Kidney tubule cell (primary cell): ENCODE data around the gene BPTF.
"Not testable (repeated sequence)": the region's sequence is repeated elsewhere in the genome, so short reads cannot be mapped to it uniquely, and the experiment has no call there.

Source experiments
- DNase-seq: peaks from one replicate; pipeline ENCODE4 v3.0.0-alpha.2; 2018; ENCODE audit warnings: low spot score

BPTF gene

DNA sequence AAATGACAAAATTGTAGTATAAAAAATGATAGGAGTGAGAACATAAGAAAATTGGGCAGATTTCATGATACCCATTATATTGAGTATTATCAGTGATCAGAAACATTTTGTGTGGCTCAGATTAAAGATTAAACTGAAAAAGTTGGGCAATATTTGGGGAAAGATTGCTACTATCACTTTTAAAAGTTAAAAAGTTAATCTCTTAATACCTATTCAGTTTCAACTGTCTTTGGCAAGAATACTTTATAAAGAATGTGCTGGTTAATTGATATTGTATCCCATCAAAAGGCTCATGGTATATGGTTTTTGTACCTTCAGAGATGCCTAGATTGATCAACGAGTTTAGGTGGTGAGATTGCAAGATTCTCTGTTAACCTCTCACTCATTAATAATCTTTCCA, 55.8 kb downstream of the BPTF start:
- DNase-seq = no peak

DNA sequence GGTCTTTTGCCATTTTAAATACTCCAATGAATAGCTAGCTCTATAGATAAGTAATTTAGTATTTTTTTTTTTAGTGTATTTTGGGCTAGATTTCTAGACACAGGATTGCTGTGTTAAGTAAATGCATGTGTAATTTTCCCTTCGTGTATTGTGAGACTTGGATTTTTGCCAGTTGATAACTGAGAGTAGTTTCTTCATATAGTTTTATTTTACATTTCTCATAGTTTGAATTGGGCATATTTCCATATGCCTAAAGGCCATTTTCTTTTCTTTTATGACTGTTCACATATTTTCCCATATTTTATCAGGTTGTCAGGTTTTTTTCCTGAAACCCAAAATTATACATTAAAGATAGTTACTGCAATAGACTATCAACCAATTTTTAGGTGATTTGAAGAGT, 59.4 kb downstream of the BPTF start:
- no peak for DNase-seq

DNA sequence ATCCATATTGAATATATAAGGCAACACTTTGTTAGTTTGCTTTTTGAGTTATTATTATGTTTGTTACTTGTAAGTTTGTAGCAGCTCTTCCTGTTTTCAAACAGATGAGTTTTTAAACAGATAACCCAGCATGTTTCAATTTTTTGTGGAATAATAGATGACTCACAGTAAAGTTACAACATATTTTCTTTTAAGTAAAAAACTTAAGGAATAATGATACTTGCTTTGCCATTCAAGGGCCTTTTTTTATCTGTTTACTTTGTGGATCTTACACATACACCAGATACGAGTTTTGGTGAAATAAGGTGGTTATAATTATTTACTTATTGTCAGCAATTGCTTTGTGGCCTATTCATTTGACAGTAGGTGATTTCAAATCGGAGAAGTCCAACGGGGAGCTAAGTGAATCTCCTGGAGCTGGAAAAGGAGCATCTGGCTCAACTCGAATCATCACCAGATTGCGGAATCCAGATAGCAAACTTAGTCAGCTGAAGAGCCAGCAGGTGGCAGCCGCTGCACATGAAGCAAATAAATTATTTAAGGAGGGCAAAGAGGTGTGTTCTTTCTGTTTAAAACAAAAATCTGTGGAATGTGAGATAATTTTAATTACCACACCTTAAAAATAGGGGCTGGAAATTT, 66.3 kb downstream of the BPTF start:
- peak; percentile 22 for DNase-seq

DNA sequence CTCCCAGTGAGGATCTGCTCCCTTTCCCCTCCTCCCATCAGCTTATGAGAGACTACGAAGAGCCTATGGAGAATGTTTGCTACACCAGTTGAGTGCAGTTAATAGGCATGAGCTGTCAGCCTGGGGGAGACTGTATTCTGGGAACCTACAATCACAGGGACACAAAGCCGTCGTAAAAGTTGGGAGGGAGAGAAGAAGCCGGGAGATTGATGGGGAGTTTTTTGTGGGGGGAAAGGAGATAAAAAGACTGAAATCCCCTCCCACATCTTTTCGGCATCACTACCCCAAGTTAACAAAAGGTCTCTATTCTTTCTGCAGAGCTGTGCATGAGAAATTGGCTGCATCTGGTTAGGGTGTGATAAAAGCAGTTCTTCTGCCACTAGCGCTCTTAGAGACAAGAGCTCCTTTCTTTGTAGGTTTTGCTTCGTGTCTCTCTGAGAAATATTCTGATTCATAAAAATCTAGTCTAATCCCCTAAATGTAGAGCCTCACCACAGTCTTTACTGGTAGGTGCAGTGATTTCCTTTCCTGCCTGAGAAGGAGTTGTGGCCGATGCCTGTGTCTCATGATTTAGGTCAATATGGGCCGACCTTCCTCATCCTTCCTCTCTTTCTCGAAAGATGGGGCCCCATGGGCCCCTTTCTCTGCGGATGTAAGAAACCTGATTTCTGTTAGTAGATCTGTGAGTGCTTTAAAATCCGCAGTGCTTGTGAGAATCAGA, 77.4 kb downstream of the BPTF start:
- DNase-seq = no peak

DNA sequence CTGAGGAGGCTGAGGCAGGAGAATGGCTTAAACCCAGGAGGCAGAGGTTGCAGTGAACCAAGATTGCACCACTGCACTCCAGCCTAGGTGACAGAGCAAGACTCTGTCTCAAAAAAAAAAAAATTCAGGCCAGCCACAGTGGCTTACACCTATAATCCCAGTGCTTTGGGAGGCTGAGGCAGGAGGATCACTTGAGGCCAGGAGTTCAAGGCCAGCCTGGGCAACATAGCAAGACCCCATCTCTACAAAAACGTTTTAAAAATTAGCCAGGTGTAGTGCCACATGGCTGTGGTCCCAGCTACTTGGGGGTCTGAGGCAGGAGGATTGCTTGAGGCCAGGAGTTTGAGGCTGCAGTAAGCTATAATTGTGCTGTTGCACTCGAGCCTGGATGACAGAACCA, 80.0 kb downstream of the BPTF start:
- DNase-seq = not testable (repeated sequence)

DNA sequence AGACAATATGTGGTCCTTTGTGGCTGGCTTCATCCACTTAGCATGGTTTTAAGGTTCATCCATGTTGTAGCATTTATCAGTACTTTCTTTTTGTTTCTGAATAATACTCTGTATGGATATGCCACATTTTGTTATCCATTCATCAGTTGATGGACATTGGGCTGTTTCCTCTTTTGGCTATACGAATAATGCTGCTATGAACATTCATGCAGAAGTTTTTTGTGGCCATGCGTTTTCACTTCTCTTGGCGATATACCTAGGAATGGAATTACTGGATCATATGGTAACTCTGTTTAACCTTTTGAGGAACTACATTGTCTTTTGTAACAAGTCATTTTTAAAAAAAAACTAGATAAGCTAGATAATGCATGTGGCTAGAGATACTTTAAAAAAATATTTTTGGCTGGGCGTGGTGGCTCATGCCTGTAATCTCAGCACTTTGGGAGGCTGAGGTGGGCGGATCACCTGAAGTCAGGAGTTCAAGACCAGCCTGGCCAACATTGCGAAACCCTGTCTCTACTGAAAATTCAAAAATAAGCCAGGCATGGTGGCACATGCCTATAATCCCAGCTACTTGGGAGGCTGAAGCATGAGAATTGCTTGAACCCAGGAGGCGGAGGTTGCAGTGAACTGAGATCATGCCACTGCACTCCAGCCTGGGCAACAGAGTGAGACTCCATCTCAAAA, 85.0 kb downstream of the BPTF start:
- DNase-seq = not testable (repeated sequence)

DNA sequence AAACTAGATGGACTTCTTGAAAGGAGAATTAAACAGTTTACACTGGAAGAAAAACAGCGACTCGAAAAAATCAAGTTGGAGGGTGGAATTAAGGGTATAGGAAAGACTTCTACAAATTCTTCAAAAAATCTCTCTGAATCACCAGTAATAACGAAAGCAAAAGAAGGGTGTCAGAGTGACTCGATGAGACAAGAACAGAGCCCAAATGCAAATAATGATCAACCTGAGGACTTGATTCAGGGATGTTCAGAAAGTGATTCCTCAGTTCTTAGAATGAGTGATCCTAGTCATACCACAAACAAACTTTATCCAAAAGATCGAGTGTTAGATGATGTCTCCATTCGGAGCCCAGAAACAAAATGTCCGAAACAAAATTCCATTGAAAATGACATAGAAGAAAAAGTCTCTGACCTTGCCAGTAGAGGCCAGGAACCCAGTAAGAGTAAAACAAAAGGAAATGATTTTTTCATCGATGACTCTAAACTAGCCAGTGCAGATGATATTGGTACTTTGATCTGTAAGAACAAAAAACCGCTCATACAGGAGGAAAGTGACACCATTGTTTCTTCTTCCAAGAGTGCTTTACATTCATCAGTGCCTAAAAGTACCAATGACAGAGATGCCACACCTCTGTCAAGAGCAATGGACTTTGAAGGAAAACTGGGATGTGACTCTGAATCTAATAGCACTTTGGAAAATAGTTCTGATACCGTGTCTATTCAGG, 85.9 kb downstream of the BPTF start:
- DNase-seq = no peak

DNA sequence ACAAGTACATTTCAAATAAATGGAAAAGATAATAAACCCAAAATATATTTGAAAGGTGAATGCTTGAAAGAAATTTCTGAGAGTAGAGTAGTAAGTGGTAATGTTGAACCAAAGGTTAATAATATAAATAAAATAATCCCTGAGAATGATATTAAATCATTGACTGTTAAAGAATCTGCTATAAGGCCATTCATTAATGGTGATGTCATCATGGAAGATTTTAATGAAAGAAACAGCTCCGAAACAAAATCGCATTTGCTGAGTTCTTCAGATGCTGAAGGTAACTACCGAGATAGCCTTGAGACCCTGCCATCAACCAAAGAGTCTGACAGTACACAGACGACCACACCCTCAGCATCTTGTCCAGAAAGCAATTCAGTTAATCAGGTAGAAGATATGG, 86.8 kb downstream of the BPTF start:
- DNase-seq = no peak

DNA sequence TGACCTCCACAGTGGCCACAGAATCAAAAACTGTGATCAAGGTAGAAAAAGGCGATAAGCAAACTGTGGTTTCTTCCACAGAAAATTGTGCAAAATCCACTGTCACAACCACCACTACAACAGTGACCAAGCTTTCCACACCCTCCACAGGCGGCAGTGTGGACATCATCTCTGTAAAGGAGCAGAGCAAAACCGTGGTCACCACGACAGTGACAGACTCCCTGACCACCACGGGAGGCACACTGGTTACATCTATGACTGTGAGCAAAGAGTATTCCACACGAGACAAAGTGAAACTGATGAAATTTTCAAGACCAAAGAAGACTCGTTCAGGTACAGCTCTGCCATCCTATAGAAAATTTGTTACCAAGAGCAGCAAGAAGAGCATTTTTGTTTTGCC, 87.4 kb downstream of the BPTF start:
- no peak for DNase-seq

DNA sequence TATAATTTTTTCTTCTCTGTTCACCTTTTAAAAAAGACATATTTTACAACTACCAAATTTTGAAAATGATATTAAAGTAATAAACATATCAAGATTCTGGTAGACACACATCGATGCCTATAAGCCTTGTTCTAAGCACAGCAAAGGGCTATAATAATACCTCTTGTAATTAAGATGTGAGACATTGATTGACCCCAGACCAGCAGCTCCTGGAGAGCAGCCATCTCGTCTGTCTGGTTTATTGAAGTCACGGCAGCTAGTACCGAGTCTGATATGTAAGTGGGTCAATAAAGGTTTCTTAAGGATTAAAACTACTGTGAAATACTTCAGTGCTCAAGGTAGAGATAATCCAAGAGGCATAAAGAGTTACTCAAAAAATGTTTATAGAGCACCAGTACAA, 94.9 kb downstream of the BPTF start:
- no peak for DNase-seq

DNA sequence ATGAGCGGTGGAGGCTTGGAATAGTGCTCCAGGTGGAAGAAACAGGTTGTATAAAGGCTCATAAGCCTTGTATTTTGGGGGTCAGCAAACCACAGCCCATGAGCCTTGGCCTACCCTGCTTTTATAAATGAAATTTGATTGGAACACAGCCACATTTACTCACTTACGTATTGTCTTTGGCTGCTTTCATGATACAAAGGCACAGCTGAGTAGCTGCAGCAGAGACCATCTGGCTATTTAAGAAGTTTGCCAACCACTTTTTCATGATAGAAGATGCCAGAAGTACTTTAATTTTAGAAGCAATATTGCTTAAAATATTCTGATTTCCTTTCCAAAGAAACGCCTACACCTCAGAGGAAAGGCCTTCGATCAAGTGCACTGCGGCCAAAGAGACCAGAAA, 97.2 kb downstream of the BPTF start:
- no peak for DNase-seq

DNA sequence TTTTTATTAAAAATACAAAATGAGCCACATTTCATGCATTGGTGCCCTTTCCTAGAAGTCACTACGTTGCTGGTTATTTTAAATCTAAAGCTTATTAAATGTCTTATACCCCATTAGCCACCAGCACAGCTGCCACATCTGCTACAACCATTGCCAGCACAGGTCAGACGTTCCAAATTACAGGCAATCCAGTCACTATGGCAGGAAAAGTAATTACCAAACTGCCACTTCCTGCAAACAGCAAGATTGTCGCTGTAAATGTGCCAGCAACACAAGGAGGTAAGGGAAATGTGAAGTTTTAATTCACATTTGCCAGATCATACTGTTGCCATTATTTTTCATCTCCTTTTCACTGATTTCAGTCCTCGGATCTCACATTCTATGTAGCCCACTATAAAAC, 103.5 kb downstream of the BPTF start:
- DNase-seq = not testable (repeated sequence)

DNA sequence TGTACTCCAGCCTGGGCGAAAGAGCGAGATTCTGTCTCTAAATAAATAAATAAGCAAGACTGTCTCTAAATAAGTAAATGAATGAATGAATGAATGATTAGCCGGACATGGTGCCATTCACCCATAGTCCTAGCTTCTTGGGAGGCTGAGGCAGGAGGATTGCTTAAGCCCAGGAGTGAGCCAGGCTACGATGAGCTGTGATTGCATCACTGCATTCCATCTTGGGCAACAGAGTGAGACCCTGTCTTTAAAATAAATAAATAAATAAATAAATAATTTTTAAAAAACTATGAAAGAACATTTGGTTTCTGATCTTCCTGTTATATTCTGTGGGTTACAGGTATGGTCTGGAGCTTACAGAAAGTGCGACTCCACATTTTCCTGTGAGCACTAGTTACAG, 105.9 kb downstream of the BPTF start:
- no peak for DNase-seq

DNA sequence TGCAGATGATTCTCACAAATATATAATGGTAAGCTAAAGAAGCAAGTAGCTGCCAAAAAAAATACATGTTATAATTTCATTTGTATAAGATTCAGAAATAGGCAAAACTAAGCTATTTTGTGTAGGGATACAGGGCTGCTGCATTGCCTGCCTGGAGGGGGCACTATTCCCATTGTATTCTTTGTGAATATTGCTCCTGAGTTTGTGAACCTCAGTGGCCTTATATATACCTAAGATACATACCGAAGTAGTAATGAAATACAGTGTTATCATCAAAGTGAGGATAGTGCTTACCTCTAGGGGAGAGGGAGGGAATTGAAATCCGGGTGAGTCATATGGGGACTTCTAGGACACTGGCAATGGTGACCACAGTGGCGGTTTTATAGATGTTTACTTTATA, 117.5 kb downstream of the BPTF start:
- no peak for DNase-seq

DNA sequence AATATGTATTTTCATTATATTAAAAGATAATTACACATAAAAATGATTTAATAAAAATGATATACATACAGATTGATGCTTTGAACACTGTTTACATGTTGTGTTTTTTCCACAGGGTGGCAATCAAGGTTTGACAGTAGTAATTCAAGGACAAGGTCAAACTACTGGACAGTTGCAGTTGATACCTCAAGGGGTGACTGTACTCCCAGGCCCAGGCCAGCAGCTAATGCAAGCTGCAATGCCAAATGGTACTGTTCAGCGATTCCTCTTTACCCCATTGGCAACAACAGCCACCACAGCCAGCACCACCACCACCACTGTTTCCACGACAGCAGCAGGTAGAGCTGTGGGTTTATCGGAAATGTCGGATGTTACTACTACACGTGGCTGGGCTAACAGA, 118.7 kb downstream of the BPTF start:
- no peak for DNase-seq

DNA sequence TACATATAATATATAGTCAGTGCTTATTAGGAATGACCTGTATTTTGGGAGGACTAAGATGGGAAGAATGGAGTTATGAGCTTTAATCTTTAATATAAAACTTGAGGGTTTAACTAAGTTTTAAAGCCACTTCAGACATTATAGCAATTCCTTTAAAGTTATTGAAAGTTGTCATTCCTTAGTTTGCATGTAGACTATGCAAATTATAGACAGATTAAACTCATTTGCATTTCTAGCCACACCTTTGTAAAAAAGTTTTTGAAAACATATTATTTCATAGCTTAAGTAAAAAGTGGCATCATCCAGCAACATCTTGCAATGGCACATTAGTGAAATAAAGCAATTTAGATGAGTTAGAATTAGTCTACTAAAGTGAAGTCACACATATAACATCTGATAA, 121.2 kb downstream of the BPTF start:
- DNase-seq = no peak

DNA sequence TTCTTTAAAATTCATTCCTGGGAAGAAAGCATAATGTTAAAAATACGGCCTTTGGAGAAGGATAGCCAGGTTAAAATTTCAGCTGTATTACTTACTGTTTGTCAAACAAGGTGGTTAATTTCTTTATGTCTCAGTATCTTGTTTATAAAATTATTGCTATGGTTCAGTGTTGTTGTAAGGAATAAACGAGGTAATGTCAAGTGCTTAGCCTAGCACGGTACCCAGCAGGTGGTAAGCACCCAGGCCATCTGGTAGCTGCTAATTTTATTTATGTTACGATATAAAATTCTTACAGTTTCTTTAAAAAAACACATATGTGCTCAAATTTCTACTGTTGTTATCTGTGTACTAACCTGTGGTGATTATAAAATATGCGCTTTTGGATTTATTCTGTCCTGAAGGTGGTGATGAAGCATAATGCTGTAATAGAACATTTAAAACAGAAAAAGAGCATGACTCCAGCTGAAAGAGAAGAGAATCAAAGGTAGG, 122.1 kb downstream of the BPTF start:
- DNase-seq = no peak

DNA sequence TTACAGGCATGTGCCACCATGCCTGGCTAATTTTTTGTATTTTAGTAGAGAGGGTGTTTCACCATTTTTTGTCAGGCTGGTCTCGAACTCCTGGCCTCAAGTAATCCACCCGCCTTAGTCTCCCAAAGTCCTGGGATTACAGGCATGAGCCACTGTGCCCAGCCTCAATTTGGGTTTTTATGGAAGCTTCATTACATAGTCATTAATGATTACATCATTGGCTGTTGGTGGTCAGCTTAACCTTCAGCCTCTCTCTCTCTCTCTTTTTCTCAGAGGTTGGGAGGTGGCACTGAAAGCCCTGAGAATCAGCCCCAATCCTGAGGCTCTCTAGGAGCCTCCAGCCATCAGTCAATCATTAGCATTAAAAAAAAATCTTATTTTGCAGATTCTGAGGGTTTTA, 125.6 kb downstream of the BPTF start:
- no peak for DNase-seq

DNA sequence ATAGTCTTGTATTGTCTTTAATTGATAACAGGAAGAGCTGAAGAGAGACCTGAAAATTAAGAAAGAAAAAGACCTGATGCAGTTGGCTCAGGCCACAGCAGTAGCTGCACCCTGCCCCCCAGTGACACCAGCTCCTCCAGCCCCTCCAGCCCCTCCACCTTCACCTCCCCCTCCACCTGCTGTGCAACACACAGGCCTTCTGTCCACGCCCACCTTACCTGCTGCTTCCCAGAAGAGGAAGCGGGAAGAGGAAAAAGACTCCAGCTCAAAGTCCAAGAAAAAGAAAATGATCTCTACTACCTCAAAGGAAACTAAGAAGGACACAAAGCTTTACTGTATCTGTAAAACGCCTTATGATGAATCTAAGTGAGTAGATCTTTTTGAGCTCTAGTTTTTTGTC, 134.2 kb downstream of the BPTF start:
- DNase-seq = no peak

DNA sequence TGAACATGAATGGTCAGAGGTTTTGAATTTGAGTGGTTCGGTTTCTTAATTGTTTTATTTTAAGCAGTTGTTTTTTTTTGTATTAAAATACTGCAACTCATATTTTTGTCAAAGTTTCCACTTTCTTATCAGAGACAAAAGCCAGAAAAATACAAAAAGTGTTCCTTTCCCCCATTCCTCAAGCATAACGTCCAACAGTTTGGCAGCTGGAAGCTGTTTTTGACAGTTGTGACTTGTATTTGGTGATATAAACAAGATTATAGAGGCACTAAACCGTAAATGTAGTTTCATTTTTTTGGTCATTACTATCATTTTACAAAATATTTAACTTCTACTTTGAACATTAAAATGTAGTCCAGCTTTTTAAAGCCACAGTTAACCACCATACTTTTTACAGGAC, 135.0 kb downstream of the BPTF start:
- not testable (repeated sequence) for DNase-seq

DNA sequence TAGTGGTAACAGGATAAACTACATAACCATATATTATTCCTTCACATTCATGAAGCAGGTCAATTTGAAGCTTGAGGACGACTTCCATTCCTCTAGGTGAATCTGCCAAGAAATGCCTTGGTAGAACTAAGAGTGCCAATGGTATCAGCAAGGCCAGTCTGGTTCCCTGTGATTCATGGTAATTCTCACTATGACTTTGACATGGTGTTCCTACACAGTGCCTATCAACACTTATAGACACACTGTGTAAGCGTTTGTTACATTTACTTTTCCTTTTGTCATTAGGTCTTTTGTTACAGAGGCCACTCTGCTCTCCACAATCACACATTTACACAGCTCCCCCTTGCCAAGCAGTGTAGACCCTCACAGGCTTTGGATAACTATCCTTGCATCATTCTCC, 136.9 kb downstream of the BPTF start:
- DNase-seq = not testable (repeated sequence)

DNA sequence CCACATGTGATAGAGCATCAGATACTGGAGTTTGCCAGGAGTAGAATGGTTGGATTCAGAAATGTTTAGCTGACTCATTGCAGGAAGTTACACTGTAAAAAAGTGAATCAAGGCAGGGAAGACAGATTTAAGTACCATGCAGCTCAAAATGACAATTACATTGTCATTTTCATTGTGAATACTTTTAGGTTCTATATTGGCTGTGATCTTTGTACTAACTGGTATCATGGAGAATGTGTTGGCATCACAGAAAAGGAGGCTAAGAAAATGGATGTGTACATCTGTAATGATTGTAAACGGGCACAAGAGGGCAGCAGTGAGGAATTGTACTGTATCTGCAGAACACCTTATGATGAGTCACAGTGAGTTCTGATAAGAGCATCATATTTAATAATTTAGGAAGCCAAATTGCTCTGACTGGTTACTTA, 137.9 kb downstream of the BPTF start:
- peak; percentile 66 for DNase-seq

DNA sequence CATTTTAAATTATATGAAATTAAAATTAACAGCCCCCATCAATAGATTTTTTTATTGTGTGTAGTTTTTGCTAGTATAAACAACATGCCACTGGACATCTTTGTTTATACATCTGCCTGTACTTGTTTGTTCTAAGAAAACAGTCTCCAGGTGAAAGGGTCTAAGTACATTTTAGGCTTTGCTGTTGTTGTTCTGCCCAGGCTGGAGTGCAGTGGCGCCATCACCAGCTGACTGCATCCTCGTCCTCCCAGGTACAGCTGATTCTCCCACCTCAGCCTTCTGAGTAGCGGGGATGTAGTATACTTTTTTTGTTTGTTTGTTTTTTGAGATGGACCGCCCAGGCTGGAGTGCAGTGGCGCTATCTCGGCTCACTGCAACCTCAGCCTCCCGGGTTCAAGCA, 145.5 kb downstream of the BPTF start:
- DNase-seq = no peak
